Uterus (tissue), 4 donors: Measurements from ENCODE around the gene ACOXL. TPM values are rescaled to one million over a fixed set of nuclear protein-coding genes. Genes with fewer than 3 reads are reported as not detected.

Source experiments
- DNase-seq, 2 donors: peaks; one replicate each; pipeline ENCODE4 v3.0.0-alpha.2; 2019 to 2020
- H3K27ac ChIP-seq, 2 donors: fragments of 200-600 bp; sonication (generic); 1 replicate in 1 of 2; 2 replicates in 1 of 2; pipeline ENCODE4 v1.5.1; 2016 to 2018
- H3K27me3 ChIP-seq, 2 donors: fragments of 200-600 bp; sonication (generic); one replicate each; pipeline ENCODE4 v1.5.1; 2018 to 2019; ENCODE audit warnings: control low read depth in 1 of 2
- H3K36me3 ChIP-seq, 2 donors: fragments of 200-600 bp; sonication (generic); one replicate each; pipeline ENCODE4 v1.5.1; 2019; ENCODE audit warnings: control low read depth in 1 of 2
- H3K4me1 ChIP-seq, 2 donors: fragments of 200-600 bp; sonication (generic); one replicate each; pipeline ENCODE4 v1.5.1; 2018 to 2019; ENCODE audit warnings: control low read depth in 1 of 2
- H3K4me3 ChIP-seq, 2 donors: fragments of 200-600 bp; sonication (generic); 1 replicate in 1 of 2; 2 replicates in 1 of 2; pipeline ENCODE4 v1.5.1; 2018 to 2019; ENCODE audit warnings: mild to moderate bottlenecking in 1 of 2
- H3K9me3 ChIP-seq, 2 donors: fragments of 200-600 bp; sonication (generic); one replicate each; pipeline ENCODE4 v1.5.1; 2019; ENCODE audit warnings: control low read depth in 1 of 2
- CTCF ChIP-seq, 4 experiments: fragments of 200-600 bp in 2 of 4; fragments of 450-650 bp in 2 of 4; sonication (generic) in 2 of 4; IDR thresholded peaks; one replicate each; pipeline ENCODE4 v1.5.1; 2016 to 2019; ENCODE audit warnings: antibody characterized with exemption in 4 of 4, mild to moderate bottlenecking in 2 of 4, moderate library complexity in 1 of 4
- POLR2A ChIP-seq, 2 donors: fragments of 450-650 bp; IDR thresholded peaks; one replicate each; pipeline ENCODE4 v1.6.1; 2016; ENCODE audit warnings: antibody characterized with exemption in 2 of 2, mild to moderate bottlenecking in 1 of 2, moderate library complexity in 1 of 2
- intact Hi-C: fragments of 100-400 bp; cut with DNase I; formaldehyde crosslinking; loops from one replicate; pipeline ENCODE4 v1.15.1; 2023; ENCODE audit warnings: low total_unique reads
- total RNA-seq, 4 donors: library from RNA; depleted of rRNA in 3 of 4; stranded (reverse); fragments of >200 nt in 3 of 4; gene quantifications; one replicate each; pipeline versions ENCODE4 v1.1.0 to v1.2.4, GENCODE V29; 2014 to 2023
- donor health status: DM: yes; HTN: yes; CAD: no.

The ACOXL gene
- total RNA-seq, 4 donors from 2014 or later = 0.18 to 0.41 TPM; not detected in 2

- TF ChIP-seq POLR2A (IDR thresholded peaks at IDR 0.05) (no peak), CTCF (IDR thresholded peaks at IDR 0.05) (no peak)
- no peak overlapping the region for H3K4me3 ChIP-seq
- no peak for DNase-seq
- H3K9me3 ChIP-seq = no peaks in the 10 kb centered on the region
- intact Hi-C loops = no loop called here
- no peaks in the 10 kb centered on the region for H3K4me1 ChIP-seq
- no peaks in the 10 kb centered on the region for H3K36me3 ChIP-seq
- no peak overlapping the region for H3K27ac ChIP-seq
- H3K27me3 ChIP-seq = no peaks in the 10 kb centered on the region
These were observed 78.0 kb downstream of the ACOXL start for GRCh38 chr2:110810404-110810803.

GRCh38 chr2:110812726-110813645, 80.6 kb downstream of the ACOXL start:
- H3K36me3 ChIP-seq = no peaks in the 10 kb centered on the region
- H3K4me3 ChIP-seq = no peak overlapping the region
- H3K9me3 ChIP-seq = no peaks in the 10 kb centered on the region
- DNase-seq = no peak
- intact Hi-C loops = no loop called here
- TF ChIP-seq CTCF (IDR thresholded peaks at IDR 0.05) (no peak), POLR2A (IDR thresholded peaks at IDR 0.05) (no peak)
- H3K27me3 ChIP-seq = no peaks in the 10 kb centered on the region
- H3K27ac ChIP-seq = no peak overlapping the region
- no peaks in the 10 kb centered on the region for H3K4me1 ChIP-seq

- Histone ChIP-seq H3K36me3 (no peaks in the 10 kb centered on the region), H3K4me1 (no peaks in the 10 kb centered on the region), H3K9me3 (no peaks in the 10 kb centered on the region), H3K27ac (no peak overlapping the region), H3K4me3 (no peak overlapping the region), H3K27me3 (no peaks in the 10 kb centered on the region)
- intact Hi-C loops = no loop called here
- TF ChIP-seq CTCF (IDR thresholded peaks at IDR 0.05) (no peak), POLR2A (IDR thresholded peaks at IDR 0.05) (no peak)
- no peak for DNase-seq
These were observed 81.5 kb downstream of the ACOXL start for GRCh38 chr2:110813896-110814295.

- intact Hi-C loops = no loop called here
- no peak overlapping the region for H3K27ac ChIP-seq
- no peaks in the 10 kb centered on the region for H3K36me3 ChIP-seq
- TF ChIP-seq POLR2A (IDR thresholded peaks at IDR 0.05) (no peak), CTCF (IDR thresholded peaks at IDR 0.05) (no peak)
- H3K27me3 ChIP-seq = no peaks in the 10 kb centered on the region
- no peaks in the 10 kb centered on the region for H3K9me3 ChIP-seq
- no peaks in the 10 kb centered on the region for H3K4me1 ChIP-seq
- DNase-seq = no peak
- H3K4me3 ChIP-seq = no peak overlapping the region
These were observed 83.6 kb downstream of the ACOXL start for GRCh38 chr2:110815938-110816337.
